OCI-LY7 (cell line): ENCODE data around the gene PHACTR1. TPM values are rescaled to one million over a fixed set of nuclear protein-coding genes. Genes with fewer than 3 reads are reported as not detected.

Source experiments
- Bru-seq: library from RNA; stranded (reverse); fragments of 400-500 nt; gene quantifications from one replicate; lab custom pipeline; 2021; lab: Mats Ljungman, UMichigan
- BruChase-seq, 2 experiments: library from RNA; stranded (reverse); fragments of 400-500 nt; gene quantifications; one replicate each; lab custom pipeline; 2021; lab: Mats Ljungman, UMichigan
- BruUV-seq: library from RNA; stranded (reverse); fragments of 400-500 nt; replicated peaks from 2 replicates; lab custom pipeline; 2021; lab: Mats Ljungman, UMichigan
- CTCF ChIA-PET: fragments of 300-600 bp; sonication (Branson Sonifier 250); formaldehyde crosslinking; loops from one replicate; lab custom pipeline; 2022; ENCODE audit warnings: antibody characterized with exemption; ENCODE audit not compliant: unreplicated experiment; lab: Charles Lee
- POLR2A ChIA-PET: fragments of 300-600 bp; sonication (Branson Sonifier 250); formaldehyde crosslinking; loops from one replicate; lab custom pipeline; 2022; ENCODE audit warnings: antibody characterized with exemption; lab: Charles Lee
- DNase-seq: peaks from one replicate; pipeline ENCODE4 v3.0.0-alpha.2; 2015; ENCODE audit warnings: low spot score
- H2AFZ ChIP-seq: fragments of 200-600 bp; sonication (generic), shearing (Covaris generic); 2 replicates; pipeline ENCODE4 v1.6.1; 2014; ENCODE audit warnings: mild to moderate bottlenecking, antibody characterized with exemption, low read length, moderate library complexity
- H3K27ac ChIP-seq: fragments of 200-600 bp; sonication (generic); 2 replicates; pipeline ENCODE4 v1.5.1; 2014; ENCODE audit warnings: mixed run types, low read depth, mild to moderate bottlenecking, moderate library complexity, low read length, inconsistent platforms; ENCODE audit not compliant: poor library complexity, severe bottlenecking
- H3K36me3 ChIP-seq: fragments of 200-600 bp; sonication (generic); 2 replicates; pipeline ENCODE4 v1.6.1; 2014; ENCODE audit warnings: mild to moderate bottlenecking, antibody characterized with exemption, low read length, moderate library complexity, mixed read lengths; ENCODE audit not compliant: insufficient read depth
- H3K4me1 ChIP-seq: fragments of 200-600 bp; sonication (generic); 2 replicates; pipeline ENCODE4 v1.5.1; 2014; ENCODE audit warnings: mild to moderate bottlenecking, low read length; ENCODE audit not compliant: insufficient read depth, poor library complexity, severe bottlenecking
- H3K4me2 ChIP-seq: fragments of 200-600 bp; sonication (generic); 2 replicates; pipeline ENCODE4 v1.6.1; 2014; ENCODE audit warnings: mild to moderate bottlenecking, low read length
- H3K4me3 ChIP-seq: fragments of 200-600 bp; sonication (generic); 2 replicates; pipeline ENCODE4 v1.5.1; 2014; ENCODE audit warnings: mild to moderate bottlenecking, low read depth, low read length; ENCODE audit not compliant: poor library complexity, severe bottlenecking
- H3K79me2 ChIP-seq: fragments of 200-600 bp; sonication (generic); 2 replicates; pipeline ENCODE4 v1.6.1; 2016; ENCODE audit warnings: low read depth, mild to moderate bottlenecking, low read length, moderate library complexity, mixed read lengths; ENCODE audit not compliant: insufficient read depth
- H3K9me2 ChIP-seq: fragments of 200-600 bp; sonication (generic); 2 replicates; pipeline ENCODE4 v1.6.1; 2016; ENCODE audit warnings: mild to moderate bottlenecking, low read length, mixed read lengths; ENCODE audit not compliant: insufficient read depth
- H3K9me3 ChIP-seq: fragments of 200-600 bp; sonication (generic); 2 replicates; pipeline ENCODE4 v1.6.1; 2014; ENCODE audit warnings: mild to moderate bottlenecking, mixed run types, low read length, mixed read lengths
- H4K20me1 ChIP-seq: fragments of 200-600 bp; sonication (generic); 2 replicates; pipeline ENCODE4 v1.6.1; 2014; ENCODE audit warnings: mild to moderate bottlenecking, antibody characterized with exemption, low read length, moderate library complexity, mixed read lengths; ENCODE audit not compliant: insufficient read depth
- EZH2phosphoT487 ChIP-seq: fragments of 200-600 bp; sonication (generic); IDR thresholded peaks from 2 replicates; pipeline ENCODE4 v1.6.1; 2018; ENCODE audit warnings: low read depth, borderline replicate concordance, mild to moderate bottlenecking, mixed run types, antibody characterized with exemption, low read length, moderate library complexity, mixed read lengths
- intact Hi-C: fragments of 100-400 bp; cut with micrococcal nuclease; formaldehyde crosslinking; loops from one replicate; pipeline ENCODE4 v1.10.0; 2022; ENCODE audit not compliant: unreplicated experiment
- long read RNA-seq: library from polyadenylated mRNA; stranded (forward); transcript quantifications from one replicate; pipeline ENCODE4 v2.0.0, GENCODE V29; 2022
- total RNA-seq, 2 experiments: library from RNA; depleted of rRNA in 1 of 2; stranded (reverse); fragments of >200 nt in 1 of 2; shearing (Covaris generic) in 1 of 2; gene quantifications; 2 replicates each; pipeline ENCODE4 v1.2.3, GENCODE V29; 2014 to 2022
- TF ChIP-seq, protein P1 (sequence below): fragments of 200-600 bp; sonication (generic); conservative IDR thresholded peaks from 2 replicates; pipeline ENCODE4 v1.5.1; 2014; ENCODE audit warnings: mild to moderate bottlenecking, antibody characterized with exemption, low read length, moderate library complexity, mixed read lengths

Gene PHACTR1
- total RNA-seq (2014; rRNA removed; shearing (Covaris generic)) (46.6 and 78.4 TPM in 2 replicates), total RNA-seq (2022) (15.4 and 25.1 TPM in 2 replicates), Bru-seq, nascent RNA (percentile 25 among the genes with signal in this experiment), BruChase-seq, experiment 1, labeled RNA remaining after a 6-hour chase (percentile 18 among the genes with signal in this experiment), BruChase-seq, experiment 2, labeled RNA remaining after a 2-hour chase (percentile 33 among the genes with signal in this experiment)
- long read RNA-seq, transcript PHACTR1-203 (5 exons, 943 nt) = major isoform, 5 of 9 reads
- long read RNA-seq, partial matches to known transcripts = 2 of 9 reads
- long read RNA-seq, other reads (novel, unspliced or antisense) = 2 of 9 reads

DNA sequence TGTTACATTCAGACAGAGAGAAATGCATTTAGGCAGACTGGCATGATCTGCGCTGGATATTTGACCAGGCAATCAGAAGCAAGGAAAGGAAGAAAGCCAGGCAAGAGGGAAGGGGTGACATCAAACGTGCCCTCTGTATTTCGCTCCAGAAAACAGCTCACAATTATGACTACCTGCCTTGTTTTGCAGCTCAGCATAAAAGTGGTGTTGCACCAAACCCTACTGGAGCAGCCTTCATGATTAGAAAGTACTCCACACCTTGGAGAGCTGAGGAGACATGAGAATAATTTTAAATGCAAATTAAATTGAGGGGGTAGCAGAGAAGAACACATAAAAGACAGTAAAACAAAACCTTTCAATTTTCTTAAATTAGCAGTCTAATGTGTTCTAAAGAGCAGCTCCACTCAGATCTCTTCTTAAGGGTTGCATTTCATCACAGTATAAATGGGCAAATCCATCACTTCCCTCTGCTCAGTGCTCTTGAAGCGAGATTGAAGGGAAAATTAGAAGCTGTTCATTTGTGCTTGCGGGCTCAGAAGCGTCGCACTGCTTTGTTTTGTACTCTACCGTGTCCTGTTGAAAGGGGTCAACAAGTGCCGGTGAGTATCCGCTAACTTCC, at the start of gene PHACTR1:
Gene PHACTR1, plus strand, starts transcription at position 470 of the 619 bp plus-strand sequence.
- no peaks in the 10 kb centered on the region for H4K20me1 ChIP-seq

DNA sequence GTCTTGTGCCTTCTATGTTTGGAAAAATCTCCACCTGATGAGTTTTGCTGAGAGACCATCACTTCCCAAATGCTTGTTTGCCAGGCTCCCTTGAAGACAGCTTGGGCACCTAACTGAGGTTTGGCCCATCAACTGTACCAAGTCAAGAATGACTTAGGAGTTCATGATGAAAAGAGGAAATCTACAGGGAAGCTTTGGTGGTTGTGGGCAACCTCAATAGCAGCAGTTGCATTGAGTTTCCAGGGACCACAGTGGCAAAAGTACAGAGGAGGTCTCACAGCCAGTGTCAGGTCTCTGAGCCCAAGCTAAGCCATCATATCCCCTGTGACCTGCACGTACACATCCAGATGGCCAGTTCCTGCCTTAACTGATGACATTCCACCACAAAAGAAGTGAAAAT, 49.7 kb upstream of the PHACTR1 start:
- ChIA-PET POLR2A (no interaction called here), CTCF (no interaction called here)
- Histone ChIP-seq H2AFZ (no peak overlapping the region), H3K27ac (no peak overlapping the region), H3K79me2 (no peaks in the 10 kb centered on the region), H3K9me2 (no peaks in the 10 kb centered on the region), H3K36me3 (no peaks in the 10 kb centered on the region), H3K4me3 (no peak overlapping the region), H3K4me1 (no peaks in the 10 kb centered on the region), H3K9me3 (no peaks in the 10 kb centered on the region), H4K20me1 (no peaks in the 10 kb centered on the region), H3K4me2 (no peak overlapping the region)
- BruUV-seq = no TSS peak
- intact Hi-C loops = no loop called here
- no peak for TF ChIP-seq EZH2phosphoT487
- TF ChIP-seq, protein P1, sequence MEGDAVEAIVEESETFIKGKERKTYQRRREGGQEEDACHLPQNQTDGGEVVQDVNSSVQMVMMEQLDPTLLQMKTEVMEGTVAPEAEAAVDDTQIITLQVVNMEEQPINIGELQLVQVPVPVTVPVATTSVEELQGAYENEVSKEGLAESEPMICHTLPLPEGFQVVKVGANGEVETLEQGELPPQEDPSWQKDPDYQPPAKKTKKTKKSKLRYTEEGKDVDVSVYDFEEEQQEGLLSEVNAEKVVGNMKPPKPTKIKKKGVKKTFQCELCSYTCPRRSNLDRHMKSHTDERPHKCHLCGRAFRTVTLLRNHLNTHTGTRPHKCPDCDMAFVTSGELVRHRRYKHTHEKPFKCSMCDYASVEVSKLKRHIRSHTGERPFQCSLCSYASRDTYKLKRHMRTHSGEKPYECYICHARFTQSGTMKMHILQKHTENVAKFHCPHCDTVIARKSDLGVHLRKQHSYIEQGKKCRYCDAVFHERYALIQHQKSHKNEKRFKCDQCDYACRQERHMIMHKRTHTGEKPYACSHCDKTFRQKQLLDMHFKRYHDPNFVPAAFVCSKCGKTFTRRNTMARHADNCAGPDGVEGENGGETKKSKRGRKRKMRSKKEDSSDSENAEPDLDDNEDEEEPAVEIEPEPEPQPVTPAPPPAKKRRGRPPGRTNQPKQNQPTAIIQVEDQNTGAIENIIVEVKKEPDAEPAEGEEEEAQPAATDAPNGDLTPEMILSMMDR = no peak
- no peak for DNase-seq

More for the DNA sequence above, at the start of gene PHACTR1:
- POLR2A ChIA-PET = interaction anchor here (0.7 to 0.9 kb wide), 2 partner anchors 18 to 1102 kb away, joined by 3 read pairs; no protein-coding TSS in a partner anchor
- no peak within 1 kb of the TSS for H3K4me3 ChIP-seq
- CTCF ChIA-PET = no interaction called here
- intact Hi-C loops = no loop called here
- no peak within 1 kb of the TSS for H3K4me2 ChIP-seq
- BruUV-seq = no TSS peak
- H3K9me2 ChIP-seq = no peaks in the 10 kb centered on the region
- TF ChIP-seq, protein P1 = no peak
- no peak for TF ChIP-seq EZH2phosphoT487
- no peaks in the 10 kb centered on the region for H3K36me3 ChIP-seq
- no peaks in the 10 kb centered on the region for H3K79me2 ChIP-seq
- no peak within 1 kb of the TSS for H3K27ac ChIP-seq
- no peaks in the 10 kb centered on the region for H3K4me1 ChIP-seq
- H2AFZ ChIP-seq = no peak within 1 kb of the TSS
- H3K9me3 ChIP-seq = no peaks in the 10 kb centered on the region
- DNase-seq = no peak
